ENCODE results near the gene CTDSPL. TPM values are rescaled to one million over a fixed set of nuclear protein-coding genes. Genes with fewer than 3 reads are reported as not detected.

Gene CTDSPL
- polyA plus RNA-seq, 1 of the 3 experiments (the other 2 are of a cell fraction), result 22.1 TPM

DNA sequence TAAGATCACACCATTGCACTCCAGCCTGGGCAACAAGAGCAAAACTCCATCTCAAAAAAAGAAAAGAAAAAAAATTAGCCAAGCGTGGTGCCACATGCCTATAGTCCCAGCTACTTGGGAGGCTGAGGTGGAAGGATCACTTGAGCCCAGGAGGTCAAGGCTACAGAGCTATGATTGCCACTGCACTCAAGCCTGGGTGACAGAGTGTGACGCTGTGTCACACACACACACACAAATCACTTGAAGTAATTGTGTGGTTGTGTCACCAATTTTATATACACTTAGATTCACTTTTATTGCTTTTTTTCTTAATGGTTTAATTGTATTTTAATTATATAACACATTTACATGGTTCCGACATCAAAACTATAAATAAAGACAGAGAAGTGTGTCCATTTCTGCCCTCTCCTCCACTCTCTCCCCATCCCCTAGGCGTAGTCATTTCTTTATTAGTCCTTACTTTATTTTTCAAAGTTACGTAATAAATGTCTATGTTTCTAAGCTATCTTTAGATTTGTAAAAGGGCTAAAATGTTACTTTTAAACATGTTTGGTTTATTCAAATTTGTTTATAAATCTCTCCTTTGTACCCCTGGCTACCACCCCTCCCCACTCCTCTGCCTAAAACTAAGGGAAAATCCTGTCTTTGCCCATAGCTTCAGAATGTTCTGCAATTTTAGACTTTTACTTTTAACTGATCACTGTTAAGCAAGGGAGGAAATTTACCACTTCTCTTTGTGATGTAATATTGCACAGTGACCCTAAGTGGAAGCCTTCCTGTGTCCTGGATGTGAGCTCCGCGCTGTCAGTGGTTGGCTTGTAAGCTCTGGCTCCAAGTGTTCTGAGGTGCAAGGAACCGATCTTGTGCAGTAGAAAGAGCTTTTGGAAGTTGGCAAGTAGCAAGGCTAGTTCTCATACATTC lies 118.1 kb downstream of the CTDSPL start (continued):
- TF ChIP-seq REST (IDR thresholded peaks at IDR 0.05; ENCODE audit: low read depth, low read length), result no peak
- TF ChIP-seq FOXM1 (IDR thresholded peaks at IDR 0.05; ENCODE audit: low read depth), result no peak
- no peak for TF ChIP-seq JUND (IDR thresholded peaks at IDR 0.05)

DNA sequence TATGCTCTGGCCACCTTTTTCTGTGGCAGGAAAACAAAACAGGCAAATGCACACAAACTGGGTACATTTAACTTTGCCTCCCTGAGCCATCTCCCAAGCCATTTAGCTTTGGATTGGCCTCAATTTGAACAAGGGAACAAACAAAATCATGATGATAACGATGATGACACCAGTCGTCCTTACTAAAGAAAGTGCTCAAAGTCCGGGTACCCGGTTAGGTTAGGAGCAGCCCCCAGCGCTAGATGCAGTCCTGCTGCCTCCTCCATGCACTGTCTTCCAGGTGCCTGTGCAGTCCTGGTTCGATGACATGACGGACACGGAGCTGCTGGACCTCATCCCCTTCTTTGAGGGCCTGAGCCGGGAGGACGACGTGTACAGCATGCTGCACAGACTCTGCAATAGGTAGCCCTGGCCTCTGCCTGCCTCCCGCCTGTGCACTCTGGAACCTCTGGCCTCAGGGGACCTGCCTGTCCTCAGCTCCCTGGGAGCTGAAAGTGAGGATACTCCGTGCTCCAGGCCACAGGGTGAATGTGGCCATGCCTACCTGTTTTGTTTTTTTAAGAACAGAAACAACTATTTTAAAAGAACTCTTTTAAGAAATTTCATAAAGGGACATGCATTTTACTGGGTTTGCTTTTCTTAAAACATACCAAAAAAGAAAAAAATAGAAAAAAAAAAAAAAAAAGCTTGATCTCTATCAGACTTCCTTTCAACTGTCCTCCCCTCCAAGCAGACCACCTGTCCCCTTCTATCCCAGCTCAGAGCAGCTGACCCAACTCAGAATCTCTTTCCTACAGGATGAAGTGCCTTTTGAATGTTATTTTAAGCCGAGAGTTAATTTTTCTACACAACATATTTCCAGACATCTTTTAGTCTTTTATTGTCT lies 119.0 kb downstream of the CTDSPL start:
- CTCF ChIA-PET, result interaction anchor here (1.2 to 6.8 kb wide), 7 partner anchors 12 to 126 kb away, joined by 3 to 33 read pairs (median 8); no protein-coding TSS in a partner anchor
- no peaks in the 10 kb centered on the region for H3F3A ChIP-seq (replicated peaks; ENCODE audit: insufficient read depth)
- no peaks in the 10 kb centered on the region for H3K9me2 ChIP-seq
- no peak for DNase-seq
- H2AFZ ChIP-seq (ENCODE audit: low read depth), result no peak overlapping the region
- WGBS (ENCODE audit: low lambda C conversion rate), result 96% methylated on average over 7 of the region's 14 CpGs
- H4K20me1 ChIP-seq (ENCODE audit: insufficient read depth), result no peaks in the 10 kb centered on the region
- H3K27ac ChIP-seq (ENCODE audit: low read depth in 2 of 2, low read length in 1 of 2), result no peak overlapping the region
- no peak overlapping the region for H3K9ac ChIP-seq
- no peak overlapping the region for H3K4me2 ChIP-seq
- H3K4me3 ChIP-seq (ENCODE audit: low read depth in 2 of 2, low read length in 1 of 2), result no peak overlapping the region
- H3K4me1 ChIP-seq (ENCODE audit: control insufficient read depth in 1 of 2, insufficient read depth in 2 of 2, low read depth in 1 of 2, low read length in 1 of 2), result no peaks in the 10 kb centered on the region; a peak in 1 of 4 replicates
- POLR2A ChIA-PET, result interaction anchor here (0.6 kb wide), 1 partner anchor 119 kb away, joined by 3 read pairs; the partner anchor contains the start of gene CTDSPL
- no peak for TF ChIP-seq GABPA (IDR thresholded peaks at IDR 0.05; ENCODE audit: low read depth)
- TF ChIP-seq PBX3 (IDR thresholded peaks at IDR 0.05), result no peak
- TF ChIP-seq EZH2phosphoT487 (IDR thresholded peaks at IDR 0.05; ENCODE audit: borderline replicate concordance, low read depth), result no peak
- no peak for TF ChIP-seq YY1 (IDR thresholded peaks at IDR 0.05; ENCODE audit: low read depth)
- TF ChIP-seq TEAD4 (IDR thresholded peaks at IDR 0.05; ENCODE audit: borderline replicate concordance, insufficient read depth), result no peak
- TF ChIP-seq POLR2AphosphoS5 (IDR thresholded peaks at IDR 0.05; ENCODE audit: low read depth, low read length), result no peak
- TF ChIP-seq GATA2 (CRISPR knock-in tag; IDR thresholded peaks at IDR 0.05), result no peak
- no peak for TF ChIP-seq ELF1 (IDR thresholded peaks at IDR 0.05)
- TF ChIP-seq CTCF (IDR thresholded peaks at IDR 0.05), result no peak
- no peak for TF ChIP-seq RAD21 (IDR thresholded peaks at IDR 0.05; ENCODE audit: low read length)
- no peaks in the 10 kb centered on the region for H3K27me3 ChIP-seq (ENCODE audit: insufficient read depth)
- no peaks in the 10 kb centered on the region for H3K79me2 ChIP-seq (ENCODE audit: insufficient read depth)
- no peaks in the 10 kb centered on the region for H3K9me3 ChIP-seq
- peaks cover 41 to 63% of the 10 kb centered on the region in 2 experiments for H3K36me3 ChIP-seq (replicated peaks in 1 of 2; ENCODE audit: control insufficient read depth in 1 of 2, insufficient read depth in 2 of 2, low read length in 1 of 2)

Measured in SK-N-SH (cell line).